Brain microvascular endothelial cell (primary cell): ENCODE measurements around the gene VILL.

ENCODE experiments used
- DNase-seq: peaks from one replicate; pipeline ENCODE4 v3.0.0-alpha.2; 2020
- H3K27ac ChIP-seq: fragments of 250-450 bp; sonication (Bioruptor Pico); 2 replicates; pipeline ENCODE4 v1.5.1; 2020; ENCODE audit warnings: mild to moderate bottlenecking, moderate library complexity
- H3K27me3 ChIP-seq: fragments of 250-450 bp; sonication (Bioruptor Pico); replicated peaks from 2 replicates; pipeline ENCODE4 v1.5.1; 2020; ENCODE audit warnings: mild to moderate bottlenecking
- H3K36me3 ChIP-seq: fragments of 250-450 bp; sonication (Bioruptor Pico); replicated peaks from 2 replicates; pipeline ENCODE4 v1.5.1; 2020; ENCODE audit warnings: mild to moderate bottlenecking
- H3K4me3 ChIP-seq: 2 replicates; pipeline ENCODE4 v1.5.1; 2011; ENCODE audit warnings: low read depth, mild to moderate bottlenecking, control low read depth, low read length, moderate library complexity
- CTCF ChIP-seq: IDR thresholded peaks from 2 replicates; pipeline ENCODE4 v1.5.1; 2011; ENCODE audit warnings: low read depth, mild to moderate bottlenecking, moderate library complexity, low read length, control low read depth, inconsistent platforms; ENCODE audit errors: missing control alignments
- in situ Hi-C: cut with HindIII; loops from 2 replicates; pipeline ENCODE4 v1.10.0; 2017; ENCODE audit warnings: low sequenced_read_pairs, low pct_ligation_motif_present

The VILL gene

GRCh38 chr3:37993067-37993455, 2.5 kb downstream of the VILL start:
- H3K27me3 ChIP-seq, result no peaks in the 10 kb centered on the region
- no peak for TF ChIP-seq CTCF
- DNase-seq, result no peak
- in situ Hi-C loops, result no loop called here
- no peaks in the 10 kb centered on the region for H3K36me3 ChIP-seq
- no peak overlapping the region for H3K4me3 ChIP-seq
- no peak overlapping the region for H3K27ac ChIP-seq

GRCh38 chr3:37993460-37993819, 2.9 kb downstream of the VILL start:
- Histone ChIP-seq H3K4me3 (peak overlapping the region; percentile 67), H3K27ac (no peak overlapping the region), H3K36me3 (no peaks in the 10 kb centered on the region), H3K27me3 (no peaks in the 10 kb centered on the region)
- DNase-seq, result no peak
- in situ Hi-C loops, result no loop called here
- TF ChIP-seq CTCF, result no peak

- no peaks in the 10 kb centered on the region for H3K27me3 ChIP-seq
- no peaks in the 10 kb centered on the region for H3K36me3 ChIP-seq
- peak overlapping the region; percentile 67 for H3K4me3 ChIP-seq
- peak overlapping the region; percentile 70 for H3K27ac ChIP-seq
- in situ Hi-C loops, result no loop called here
- peak; percentile 74 for DNase-seq
- peak; percentile 18 for TF ChIP-seq CTCF
Observed at GRCh38 chr3:37993820-37994638, 3.4 kb downstream of the VILL start.

GRCh38 chr3:37994639-37994972, 4.0 kb downstream of the VILL start:
- Histone ChIP-seq H3K27me3 (no peaks in the 10 kb centered on the region), H3K36me3 (no peaks in the 10 kb centered on the region), H3K4me3 (peak overlapping the region; percentile 67), H3K27ac (peak overlapping the region; percentile 70)
- DNase-seq, result no peak
- in situ Hi-C loops, result no loop called here
- no peak for TF ChIP-seq CTCF

GRCh38 chr3:37995652-37996641, 5.4 kb downstream of the VILL start:
- no peak for DNase-seq
- no peak overlapping the region for H3K4me3 ChIP-seq
- TF ChIP-seq CTCF, result no peak
- in situ Hi-C loops, result no loop called here
- H3K36me3 ChIP-seq, result no peaks in the 10 kb centered on the region
- H3K27me3 ChIP-seq, result no peaks in the 10 kb centered on the region
- no peak overlapping the region for H3K27ac ChIP-seq
